Ishikawa (cell line): Measurements from ENCODE around the gene KRTAP10-5.

Experiments
- CREB1 ChIP-seq: IDR thresholded peaks from 2 replicates; pipeline ENCODE4 v1.6.1; 2012; ENCODE audit warnings: low read depth
- EGR1 ChIP-seq: IDR thresholded peaks from 2 replicates; pipeline ENCODE4 v1.6.1; 2012
- EP300 ChIP-seq: IDR thresholded peaks from 2 replicates; pipeline ENCODE4 v1.6.1; 2012; ENCODE audit warnings: borderline replicate concordance
- FOXM1 ChIP-seq: IDR thresholded peaks from 2 replicates; pipeline ENCODE4 v1.6.1; 2012; ENCODE audit warnings: low read depth, borderline replicate concordance
- NFIC ChIP-seq: IDR thresholded peaks from 2 replicates; pipeline ENCODE4 v1.6.1; 2012
- RAD21 ChIP-seq: IDR thresholded peaks from 2 replicates; pipeline ENCODE4 v1.6.1; 2012; ENCODE audit warnings: low read depth
- TCF12 ChIP-seq: IDR thresholded peaks from 2 replicates; pipeline ENCODE4 v1.6.1; 2012; ENCODE audit warnings: low read depth
- TEAD4 ChIP-seq: IDR thresholded peaks from 2 replicates; pipeline ENCODE4 v1.6.1; 2012
- TF ChIP-seq, protein P1 (sequence below): IDR thresholded peaks from 2 replicates; pipeline ENCODE4 v1.6.1; 2012; ENCODE audit warnings: low read depth, mild to moderate bottlenecking
- TF ChIP-seq, protein P2 (sequence below): IDR thresholded peaks from 2 replicates; pipeline ENCODE4 v1.6.1; 2012

DNA sequence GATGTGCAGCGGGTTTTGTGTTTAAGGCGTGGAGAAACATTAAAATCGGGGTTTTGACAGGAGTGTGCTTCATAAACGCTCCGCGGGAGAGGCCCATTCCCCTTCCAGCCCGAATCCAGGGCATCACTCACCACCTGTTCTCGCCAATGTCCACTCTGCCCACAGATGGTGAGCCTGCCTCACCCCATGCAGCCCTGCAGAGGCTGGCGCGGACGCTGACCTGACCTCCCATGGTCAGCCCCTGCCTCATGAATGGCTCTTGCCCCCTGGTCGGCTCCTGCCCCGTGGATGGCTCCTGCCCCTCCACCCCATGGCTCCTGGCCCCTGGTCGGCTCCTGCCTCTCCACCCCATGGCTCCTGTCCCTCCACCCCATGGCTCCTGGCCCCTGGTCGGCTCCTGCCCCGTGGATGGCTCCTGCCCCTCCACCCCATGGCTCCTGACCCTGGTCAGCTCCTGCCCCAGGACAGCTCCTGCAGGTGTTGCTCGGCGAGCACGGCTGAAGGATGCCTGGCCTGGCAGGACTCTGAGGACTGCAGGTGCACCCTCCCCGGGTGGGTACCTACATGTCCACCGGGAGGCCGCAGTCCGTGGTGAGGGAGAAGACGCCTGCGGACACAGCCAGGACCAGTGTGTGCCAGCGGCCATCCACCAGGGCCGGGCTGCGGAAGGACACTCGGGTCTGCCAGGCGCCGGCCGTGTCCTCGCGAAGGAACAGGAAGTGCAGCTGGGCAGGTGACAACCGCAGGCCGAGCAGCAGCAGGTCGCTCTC is 47.1 kb downstream of the KRTAP10-5 start:
- TF ChIP-seq CREB1 (no peak), FOXM1 (no peak), EGR1 (no peak), TEAD4 (no peak), NFIC (no peak), TCF12 (no peak), EP300 (no peak), RAD21 (no peak)
- TF ChIP-seq, protein P1, sequence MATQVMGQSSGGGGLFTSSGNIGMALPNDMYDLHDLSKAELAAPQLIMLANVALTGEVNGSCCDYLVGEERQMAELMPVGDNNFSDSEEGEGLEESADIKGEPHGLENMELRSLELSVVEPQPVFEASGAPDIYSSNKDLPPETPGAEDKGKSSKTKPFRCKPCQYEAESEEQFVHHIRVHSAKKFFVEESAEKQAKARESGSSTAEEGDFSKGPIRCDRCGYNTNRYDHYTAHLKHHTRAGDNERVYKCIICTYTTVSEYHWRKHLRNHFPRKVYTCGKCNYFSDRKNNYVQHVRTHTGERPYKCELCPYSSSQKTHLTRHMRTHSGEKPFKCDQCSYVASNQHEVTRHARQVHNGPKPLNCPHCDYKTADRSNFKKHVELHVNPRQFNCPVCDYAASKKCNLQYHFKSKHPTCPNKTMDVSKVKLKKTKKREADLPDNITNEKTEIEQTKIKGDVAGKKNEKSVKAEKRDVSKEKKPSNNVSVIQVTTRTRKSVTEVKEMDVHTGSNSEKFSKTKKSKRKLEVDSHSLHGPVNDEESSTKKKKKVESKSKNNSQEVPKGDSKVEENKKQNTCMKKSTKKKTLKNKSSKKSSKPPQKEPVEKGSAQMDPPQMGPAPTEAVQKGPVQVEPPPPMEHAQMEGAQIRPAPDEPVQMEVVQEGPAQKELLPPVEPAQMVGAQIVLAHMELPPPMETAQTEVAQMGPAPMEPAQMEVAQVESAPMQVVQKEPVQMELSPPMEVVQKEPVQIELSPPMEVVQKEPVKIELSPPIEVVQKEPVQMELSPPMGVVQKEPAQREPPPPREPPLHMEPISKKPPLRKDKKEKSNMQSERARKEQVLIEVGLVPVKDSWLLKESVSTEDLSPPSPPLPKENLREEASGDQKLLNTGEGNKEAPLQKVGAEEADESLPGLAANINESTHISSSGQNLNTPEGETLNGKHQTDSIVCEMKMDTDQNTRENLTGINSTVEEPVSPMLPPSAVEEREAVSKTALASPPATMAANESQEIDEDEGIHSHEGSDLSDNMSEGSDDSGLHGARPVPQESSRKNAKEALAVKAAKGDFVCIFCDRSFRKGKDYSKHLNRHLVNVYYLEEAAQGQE, result no peak
- TF ChIP-seq, protein P2, sequence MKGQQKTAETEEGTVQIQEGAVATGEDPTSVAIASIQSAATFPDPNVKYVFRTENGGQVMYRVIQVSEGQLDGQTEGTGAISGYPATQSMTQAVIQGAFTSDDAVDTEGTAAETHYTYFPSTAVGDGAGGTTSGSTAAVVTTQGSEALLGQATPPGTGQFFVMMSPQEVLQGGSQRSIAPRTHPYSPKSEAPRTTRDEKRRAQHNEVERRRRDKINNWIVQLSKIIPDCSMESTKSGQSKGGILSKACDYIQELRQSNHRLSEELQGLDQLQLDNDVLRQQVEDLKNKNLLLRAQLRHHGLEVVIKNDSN, result no peak
